Trophoblast cell (in vitro differentiated cells and primary cell): Measurements from ENCODE around the gene EYS.
"Not testable (repeated sequence)": the region's sequence is repeated elsewhere in the genome, so short reads cannot be mapped to it uniquely, and the experiment has no call there.

Experiments
- DNase-seq, 2 donors: peaks; one replicate each; pipeline ENCODE4 v3.0.0-alpha.2; 2016
- H2AFZ ChIP-seq: 2 replicates; pipeline ENCODE4 v1.6.1; 2013; ENCODE audit warnings: low read length, moderate library complexity, mild to moderate bottlenecking; ENCODE audit not compliant: insufficient read depth, poor library complexity
- H2AK5ac ChIP-seq: 2 replicates; pipeline ENCODE4 v1.6.1; 2013; ENCODE audit warnings: mild to moderate bottlenecking, low read length
- H2BK120ac ChIP-seq: 2 replicates; pipeline ENCODE4 v1.6.1; 2013; ENCODE audit warnings: low read length, mild to moderate bottlenecking, moderate library complexity; ENCODE audit not compliant: insufficient read depth, poor library complexity
- H2BK12ac ChIP-seq: 2 replicates; pipeline ENCODE4 v1.6.1; 2013; ENCODE audit warnings: mild to moderate bottlenecking, low read length, moderate library complexity
- H2BK5ac ChIP-seq: 2 replicates; pipeline ENCODE4 v1.6.1; 2013; ENCODE audit warnings: low read length, low read depth, moderate library complexity, mild to moderate bottlenecking; ENCODE audit not compliant: poor library complexity
- H3K14ac ChIP-seq: 2 replicates; pipeline ENCODE4 v1.6.1; 2013; ENCODE audit warnings: mild to moderate bottlenecking, low read length
- H3K18ac ChIP-seq: 2 replicates; pipeline ENCODE4 v1.6.1; 2013; ENCODE audit warnings: mild to moderate bottlenecking, low read length
- H3K23ac ChIP-seq: 2 replicates; pipeline ENCODE4 v1.6.1; 2013; ENCODE audit warnings: low read length
- H3K27ac ChIP-seq: 2 replicates; pipeline ENCODE4 v1.5.1; 2013; ENCODE audit warnings: low read depth, mild to moderate bottlenecking, inconsistent platforms, low read length, moderate library complexity
- H3K27me3 ChIP-seq: 2 replicates; pipeline ENCODE4 v1.6.1; 2013; ENCODE audit warnings: inconsistent platforms, mild to moderate bottlenecking, low read length, moderate library complexity; ENCODE audit not compliant: insufficient read depth
- H3K36me3 ChIP-seq, 2 experiments: 1 replicate in 1 of 2; 2 replicates in 1 of 2; pipeline ENCODE4 v1.6.1; 2013; ENCODE audit warnings: low read length in 2 of 2, mild to moderate bottlenecking in 2 of 2, moderate library complexity in 1 of 2; ENCODE audit not compliant: insufficient read depth in 2 of 2, control insufficient read depth in 1 of 2
- H3K4ac ChIP-seq: 2 replicates; pipeline ENCODE4 v1.6.1; 2013; ENCODE audit warnings: low read depth, mild to moderate bottlenecking, low read length, moderate library complexity
- H3K4me1 ChIP-seq, 2 experiments: 1 replicate in 1 of 2; 2 replicates in 1 of 2; pipeline ENCODE4 v1.6.1; 2013; ENCODE audit warnings: low read length in 2 of 2, mild to moderate bottlenecking in 2 of 2, moderate library complexity in 1 of 2; ENCODE audit not compliant: insufficient read depth in 2 of 2, control insufficient read depth in 1 of 2
- H3K4me2 ChIP-seq: 2 replicates; pipeline ENCODE4 v1.6.1; 2013; ENCODE audit warnings: inconsistent platforms, mild to moderate bottlenecking, low read length, moderate library complexity
- H3K4me3 ChIP-seq: 2 replicates; pipeline ENCODE4 v1.5.1; 2013; ENCODE audit warnings: mild to moderate bottlenecking, low read depth, low read length, inconsistent platforms
- H3K79me1 ChIP-seq: one replicate; pipeline ENCODE4 v1.6.1; 2013; ENCODE audit warnings: low read length
- H3K79me2 ChIP-seq: 2 replicates; pipeline ENCODE4 v1.6.1; 2013; ENCODE audit warnings: low read length, mild to moderate bottlenecking; ENCODE audit not compliant: control insufficient read depth, insufficient read depth, poor library complexity
- H3K9ac ChIP-seq: 2 replicates; pipeline ENCODE4 v1.6.1; 2013; ENCODE audit warnings: mild to moderate bottlenecking, low read length
- H3K9me3 ChIP-seq: 2 replicates; pipeline ENCODE4 v1.6.1; 2013; ENCODE audit warnings: low read depth, mild to moderate bottlenecking, control low read depth, inconsistent platforms, low read length; ENCODE audit not compliant: insufficient read depth
- H4K12ac ChIP-seq: 2 replicates; pipeline ENCODE4 v1.6.1; 2013; ENCODE audit warnings: low read depth, mild to moderate bottlenecking, low read length, moderate library complexity
- H4K8ac ChIP-seq: 2 replicates; pipeline ENCODE4 v1.6.1; 2013; ENCODE audit warnings: low read depth, mild to moderate bottlenecking, low read length, moderate library complexity
- H4K91ac ChIP-seq: one replicate; pipeline ENCODE4 v1.6.1; 2013; ENCODE audit warnings: low read depth, mild to moderate bottlenecking, low read length, moderate library complexity
- WGBS: extraction: QIAGEN DNeasy Blood & Tissue Kit; methylation state at CpG from one replicate; pipeline ENCODE4 v1.1.7; 2013; ENCODE audit warnings: missing lambda C conversion rate; ENCODE audit not compliant: insufficient read length, insufficient coverage; ENCODE audit errors: extremely low coverage; 5-methylcytosine and 5-hydroxymethylcytosine counted together

Gene EYS

GRCh38 chr6:64467656-64468055 is 1239.4 kb downstream of the EYS start:
- Histone ChIP-seq H4K91ac (no peak overlapping the region), H3K36me3 (no peaks in the 10 kb centered on the region), H4K12ac (no peak overlapping the region), H3K27ac (no peak overlapping the region), H2AFZ (no peak overlapping the region), H2BK120ac (no peak overlapping the region), H3K79me1 (no peaks in the 10 kb centered on the region), H4K8ac (no peak overlapping the region), H2BK12ac (no peak overlapping the region), H3K23ac (no peak overlapping the region), H3K9ac (no peak overlapping the region), H3K18ac (no peak overlapping the region), H3K79me2 (no peaks in the 10 kb centered on the region), H3K4me3 (no peak overlapping the region), H3K14ac (no peak overlapping the region), H3K4me2 (no peak overlapping the region), H3K27me3 (no peaks in the 10 kb centered on the region), H2AK5ac (no peak overlapping the region), H3K4ac (no peak overlapping the region), H3K9me3 (no peaks in the 10 kb centered on the region), H2BK5ac (no peak overlapping the region), H3K4me1 (no peaks in the 10 kb centered on the region)
- no peak for DNase-seq
- WGBS: no CpG with 5 or more reads among the region's 1 CpG

- no peak overlapping the region for H2BK12ac ChIP-seq
- no peaks in the 10 kb centered on the region for H3K79me1 ChIP-seq
- H4K12ac ChIP-seq: no peak overlapping the region
- H3K14ac ChIP-seq: no peak overlapping the region
- H2AFZ ChIP-seq: no peak overlapping the region
- no peaks in the 10 kb centered on the region for H3K9me3 ChIP-seq
- H4K91ac ChIP-seq: no peak overlapping the region
- no peaks in the 10 kb centered on the region for H3K4me1 ChIP-seq
- H3K9ac ChIP-seq: no peak overlapping the region
- no peak overlapping the region for H3K18ac ChIP-seq
- H3K79me2 ChIP-seq: no peaks in the 10 kb centered on the region
- no peaks in the 10 kb centered on the region for H3K27me3 ChIP-seq
- H3K4me2 ChIP-seq: no peak overlapping the region
- no peak overlapping the region for H3K23ac ChIP-seq
- no peak overlapping the region for H4K8ac ChIP-seq
- H2BK120ac ChIP-seq: no peak overlapping the region
- H2AK5ac ChIP-seq: no peak overlapping the region
- no peak overlapping the region for H3K4ac ChIP-seq
- H2BK5ac ChIP-seq: no peak overlapping the region
- no peak overlapping the region for H3K27ac ChIP-seq
- WGBS: no CpG with 5 or more reads among the region's 1 CpG
- no peak overlapping the region for H3K4me3 ChIP-seq
- DNase-seq: no peak
- H3K36me3 ChIP-seq: no peaks in the 10 kb centered on the region
Measured at GRCh38 chr6:64459411-64459944, 1247.5 kb downstream of the EYS start.

DNA sequence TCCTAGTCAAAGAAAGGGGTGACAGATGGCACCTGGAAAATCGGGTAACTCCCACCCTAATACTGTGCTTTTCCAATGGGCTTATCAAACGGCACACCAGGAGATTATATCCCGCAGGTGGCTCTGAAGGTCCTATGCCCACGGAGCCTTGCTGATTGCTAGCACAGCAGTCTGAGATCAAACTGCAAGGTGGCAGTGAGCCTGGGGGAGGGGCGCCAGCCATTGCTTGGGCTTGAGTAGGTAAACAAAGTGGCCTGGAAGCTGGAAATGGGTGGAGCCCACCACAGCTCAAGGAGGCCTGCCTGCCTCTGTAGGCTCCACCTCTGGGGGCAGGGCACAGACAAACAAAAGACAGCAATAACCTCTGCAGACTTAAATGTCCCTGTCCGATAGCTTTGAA is 1258.9 kb downstream of the EYS start:
- no CpG with 5 or more reads among the region's 6 CpGs for WGBS
- H3K27ac ChIP-seq, H2AFZ ChIP-seq, H4K8ac ChIP-seq, H2BK120ac ChIP-seq, H4K91ac ChIP-seq, H2AK5ac ChIP-seq, H3K9ac ChIP-seq, H3K4me1 ChIP-seq, H3K79me1 ChIP-seq, H3K4me3 ChIP-seq, H2BK5ac ChIP-seq, H3K18ac ChIP-seq, H3K23ac ChIP-seq, H3K36me3 ChIP-seq, H4K12ac ChIP-seq, H3K4me2 ChIP-seq, H3K79me2 ChIP-seq, H2BK12ac ChIP-seq, DNase-seq, H3K4ac ChIP-seq, H3K14ac ChIP-seq, H3K9me3 ChIP-seq, H3K27me3 ChIP-seq: not testable (repeated sequence)

DNA sequence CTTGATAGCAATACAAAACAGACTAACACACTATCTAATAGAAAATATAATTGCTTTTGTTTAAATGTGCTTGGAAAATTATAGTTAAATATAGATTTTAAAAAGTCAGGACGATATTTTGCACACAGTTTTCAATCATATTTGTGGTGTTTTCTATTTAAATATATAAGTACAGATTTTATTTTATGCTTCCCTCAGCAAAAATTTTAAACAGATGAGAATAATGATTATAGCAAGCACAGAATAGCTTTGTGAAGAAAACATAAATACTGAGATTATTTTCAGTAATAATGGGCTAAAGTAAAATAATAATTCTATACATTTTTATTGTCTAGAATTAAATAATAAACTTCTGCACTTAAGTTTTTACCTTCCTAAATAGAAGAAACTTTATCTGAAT is 1262.0 kb downstream of the EYS start:
- no peak overlapping the region for H2AFZ ChIP-seq
- WGBS: no CpG with 5 or more reads among the region's 1 CpG
- H3K4ac ChIP-seq: no peak overlapping the region
- H4K8ac ChIP-seq: no peak overlapping the region
- no peak overlapping the region for H3K18ac ChIP-seq
- no peak overlapping the region for H2AK5ac ChIP-seq
- H4K12ac ChIP-seq: no peak overlapping the region
- H3K9me3 ChIP-seq: peaks cover 3% of the 10 kb centered on the region
- no peak for DNase-seq
- no peaks in the 10 kb centered on the region for H3K79me1 ChIP-seq
- H3K23ac ChIP-seq: no peak overlapping the region
- no peak overlapping the region for H3K4me3 ChIP-seq
- H3K4me2 ChIP-seq: no peak overlapping the region
- H3K27me3 ChIP-seq: no peaks in the 10 kb centered on the region
- no peak overlapping the region for H2BK12ac ChIP-seq
- H4K91ac ChIP-seq: no peak overlapping the region
- H2BK5ac ChIP-seq: no peak overlapping the region
- no peak overlapping the region for H2BK120ac ChIP-seq
- H3K36me3 ChIP-seq: no peaks in the 10 kb centered on the region
- H3K79me2 ChIP-seq: no peaks in the 10 kb centered on the region
- H3K4me1 ChIP-seq: no peaks in the 10 kb centered on the region
- H3K14ac ChIP-seq: no peak overlapping the region
- H3K27ac ChIP-seq: no peak overlapping the region
- no peak overlapping the region for H3K9ac ChIP-seq
